Endothelial cell of umbilical vein (primary cell): ENCODE measurements around the gene TEX44. TPM values are rescaled to one million over a fixed set of nuclear protein-coding genes. Genes with fewer than 3 reads are reported as not detected.
"Not testable (repeated sequence)": the region's sequence is repeated elsewhere in the genome, so short reads cannot be mapped to it uniquely, and the experiment has no call there.

Experiments used
- BruUV-seq: library from RNA; stranded (reverse); fragments of 400-500 nt; replicated peaks from 2 replicates; lab custom pipeline; 2021; lab: Mats Ljungman, UMichigan
- CTCF ChIA-PET: fragments of 300-600, 350-600 bp; sonication (Branson Sonifier 250); formaldehyde crosslinking; loops from one replicate; lab custom pipeline; 2021; ENCODE audit warnings: antibody characterized with exemption, inconsistent platforms; lab: Charles Lee
- POLR2A ChIA-PET: fragments of 300-600, 350-600 bp; sonication (Branson Sonifier 250); formaldehyde crosslinking; loops from one replicate; lab custom pipeline; 2021; ENCODE audit warnings: antibody characterized with exemption, inconsistent platforms; lab: Charles Lee
- DNase-seq: peaks from one replicate; pipeline ENCODE4 v3.0.0-alpha.2; 2011; ENCODE audit warnings: low read depth, low spot score
- FAIRE-seq: peaks from 2 replicates; lab custom pipeline; 2011; peaks lifted over from hg19 to GRCh38; lab: Jason Lieb, UNC
- H2AFZ ChIP-seq: 2 replicates; pipeline ENCODE4 v1.6.0; 2012; ENCODE audit warnings: low read depth, low read length, control low read depth, inconsistent platforms
- H3K27ac ChIP-seq: 2 replicates; pipeline ENCODE4 v1.5.1; 2011; ENCODE audit warnings: low read depth, mild to moderate bottlenecking, control low read depth, low read length, moderate library complexity; ENCODE audit not compliant: insufficient read depth
- H3K27me3 ChIP-seq, 2 experiments: 2 replicates each; pipeline versions ENCODE4 v1.6.0 to v1.6.1; 2011; ENCODE audit warnings: low read length in 2 of 2, mixed read lengths in 1 of 2; ENCODE audit not compliant: control insufficient read depth in 2 of 2, insufficient read depth in 2 of 2
- H3K36me3 ChIP-seq, 2 experiments: 2 replicates in 1 of 2; 3 replicates in 1 of 2; pipeline ENCODE4 v1.5.1; 2011; ENCODE audit warnings: low read length in 2 of 2, mild to moderate bottlenecking in 1 of 2, moderate library complexity in 1 of 2; ENCODE audit not compliant: control insufficient read depth in 2 of 2, insufficient read depth in 2 of 2; ENCODE audit errors: extremely low read depth in 1 of 2
- H3K4me1 ChIP-seq: 3 replicates; pipeline ENCODE4 v1.5.1; 2011; ENCODE audit warnings: mild to moderate bottlenecking, low read length; ENCODE audit not compliant: control insufficient read depth, insufficient read depth; ENCODE audit errors: extremely low read depth
- H3K4me2 ChIP-seq: 2 replicates; pipeline ENCODE4 v1.6.1; 2011; ENCODE audit warnings: low read length, control low read depth, mixed read lengths; ENCODE audit not compliant: insufficient read depth
- H3K4me3 ChIP-seq, 3 experiments: fragments of 200-600 bp in 1 of 3; sonication (generic), shearing (Covaris generic) in 1 of 3; replicated peaks in 1 of 3; 2 replicates each; pipeline ENCODE4 v1.5.1; 2011 to 2016; ENCODE audit warnings: control low read depth in 3 of 3, low read length in 3 of 3, mild to moderate bottlenecking in 2 of 3, inconsistent platforms in 1 of 3, low read depth in 1 of 3, moderate library complexity in 1 of 3; ENCODE audit not compliant: insufficient read depth in 1 of 3
- H3K79me2 ChIP-seq: 2 replicates; pipeline ENCODE4 v1.6.0; 2012; ENCODE audit warnings: low read length, inconsistent platforms; ENCODE audit not compliant: control insufficient read depth, insufficient read depth
- H3K9ac ChIP-seq: replicated peaks from 2 replicates; pipeline ENCODE3; 2011; ENCODE audit warnings: low read length, control low read depth; ENCODE audit not compliant: insufficient read depth; ENCODE audit errors: extremely low read depth
- H3K9me1 ChIP-seq: replicated peaks from 3 replicates; pipeline ENCODE4 v1.6.0; 2011; ENCODE audit warnings: mild to moderate bottlenecking, low read length; ENCODE audit not compliant: control insufficient read depth, insufficient read depth; ENCODE audit errors: extremely low read depth
- H3K9me3 ChIP-seq: replicated peaks from 2 replicates; pipeline ENCODE4 v1.5.1; 2012; ENCODE audit warnings: low read length, inconsistent platforms; ENCODE audit not compliant: control insufficient read depth, insufficient read depth
- H4K20me1 ChIP-seq: replicated peaks from 2 replicates; pipeline ENCODE3; 2011; ENCODE audit warnings: mild to moderate bottlenecking, low read length; ENCODE audit not compliant: control insufficient read depth, insufficient read depth; ENCODE audit errors: extremely low read depth
- EZH2 ChIP-seq: IDR thresholded peaks from 2 replicates; pipeline ENCODE4 v1.6.1; 2012; ENCODE audit warnings: borderline replicate concordance, low read depth, mild to moderate bottlenecking, moderate library complexity, low read length, inconsistent platforms; ENCODE audit not compliant: severe bottlenecking
- FOS ChIP-seq: IDR thresholded peaks from 2 replicates; pipeline ENCODE4 v1.6.1; 2011; ENCODE audit warnings: mild to moderate bottlenecking, low read length, moderate library complexity, borderline replicate concordance; ENCODE audit not compliant: insufficient read depth
- GATA2 ChIP-seq: IDR thresholded peaks from 2 replicates; pipeline ENCODE4 v1.7.0; 2011; ENCODE audit warnings: low read depth, mild to moderate bottlenecking, moderate library complexity, mixed read lengths, low read length; ENCODE audit not compliant: insufficient read length, insufficient read depth
- JUN ChIP-seq: IDR thresholded peaks from 2 replicates; pipeline ENCODE4 v1.6.1; 2011; ENCODE audit warnings: borderline replicate concordance, low read depth; ENCODE audit not compliant: insufficient read length, insufficient read depth
- MYC ChIP-seq: IDR thresholded peaks from one replicate; pipeline ENCODE4 v1.6.1; 2011; ENCODE audit warnings: mild to moderate bottlenecking, low read depth, low read length
- POLR2A ChIP-seq: IDR thresholded peaks from 2 replicates; pipeline ENCODE4 v1.6.1; 2012; ENCODE audit warnings: low read depth, mild to moderate bottlenecking, control low read depth, low read length
- POLR2AphosphoS5 ChIP-seq: IDR thresholded peaks from 2 replicates; pipeline ENCODE4 v1.6.1; 2012; ENCODE audit warnings: low read depth, mild to moderate bottlenecking, control low read depth, low read length, moderate library complexity; ENCODE audit not compliant: insufficient read depth
- dilution Hi-C: fragments of 300-500 bp; cut with MboI; formaldehyde crosslinking; loops from one replicate; pipeline ENCODE4 v1.15.0; 2019; ENCODE audit warnings: low sequenced_read_pairs; ENCODE audit not compliant: extremely low pct_ligation_motif_present
- intact Hi-C: fragments of 100-400 bp; cut with micrococcal nuclease; formaldehyde crosslinking; loops from one replicate; pipeline ENCODE4 v1.10.0; 2022
- polyA plus RNA-seq, 4 experiments: library from polyadenylated mRNA; depleted of rRNA in 3 of 4; stranded (reverse) in 3 of 4; unstranded in 1 of 4; fragments of >200 nt; gene quantifications; 2 replicates each; pipeline versions ENCODE4 v1.2.1 to v1.2.3, GENCODE V29; 2011 to 2012; ENCODE audit warnings: missing spikeins in 1 of 4
- total RNA-seq: library from RNA; stranded (reverse); gene quantifications from 2 replicates; pipeline ENCODE4 v1.2.3, GENCODE V29; 2021
- TF ChIP-seq, protein P1 (sequence below): IDR thresholded peaks from 2 replicates; pipeline ENCODE4 v1.6.1; 2011; ENCODE audit not compliant: insufficient read depth, insufficient read length
- TF ChIP-seq, protein P2 (sequence below), 2 donors: IDR thresholded peaks; 1 replicate in 1 of 2; 2 replicates in 1 of 2; pipeline ENCODE4 v1.5.1; 2011; ENCODE audit warnings: low read length in 2 of 2, mild to moderate bottlenecking in 2 of 2, moderate library complexity in 2 of 2, control low read depth in 1 of 2, inconsistent platforms in 1 of 2, low read depth in 1 of 2; ENCODE audit not compliant: insufficient read depth in 1 of 2; ENCODE audit errors: extremely low read depth in 1 of 2

TEX44 gene
- total and polyA plus RNA-seq, 2 donors (not counting 3 experiments of a cell fraction or from before 2014, with no cell fraction given): not detected

DNA sequence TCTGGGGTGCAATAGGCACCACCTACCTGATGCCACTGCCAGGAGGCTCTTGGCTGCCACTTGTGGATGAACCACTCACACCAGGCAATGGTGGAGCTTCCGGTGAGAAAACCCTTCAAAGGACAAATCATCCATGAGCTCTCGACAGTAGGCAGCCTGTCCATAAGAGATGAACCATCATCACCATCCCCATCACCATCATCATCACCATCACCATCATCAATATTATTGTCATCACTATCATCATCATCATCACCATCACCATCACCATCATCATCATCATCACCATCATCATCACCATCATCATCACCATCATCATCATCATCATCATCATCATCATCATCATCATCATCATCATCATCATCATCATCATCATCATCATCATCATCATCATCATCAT is 14.0 kb upstream of the TEX44 start:
- H3K27me3 ChIP-seq, POLR2A ChIA-PET, H3K4me1 ChIP-seq, H3K36me3 ChIP-seq, H3K9ac ChIP-seq, H3K79me2 ChIP-seq, intact Hi-C loops, BruUV-seq, H3K4me2 ChIP-seq, DNase-seq, H4K20me1 ChIP-seq, H3K9me1 ChIP-seq, H2AFZ ChIP-seq, H3K27ac ChIP-seq, H3K9me3 ChIP-seq, dilution Hi-C loops, FAIRE-seq, H3K4me3 ChIP-seq: not testable (repeated sequence)
- CTCF ChIA-PET: interaction anchor here (0.8 to 1.6 kb wide), 3 partner anchors 9 to 23 kb away, joined by 3 to 11 read pairs (median 8); no protein-coding TSS in a partner anchor

DNA sequence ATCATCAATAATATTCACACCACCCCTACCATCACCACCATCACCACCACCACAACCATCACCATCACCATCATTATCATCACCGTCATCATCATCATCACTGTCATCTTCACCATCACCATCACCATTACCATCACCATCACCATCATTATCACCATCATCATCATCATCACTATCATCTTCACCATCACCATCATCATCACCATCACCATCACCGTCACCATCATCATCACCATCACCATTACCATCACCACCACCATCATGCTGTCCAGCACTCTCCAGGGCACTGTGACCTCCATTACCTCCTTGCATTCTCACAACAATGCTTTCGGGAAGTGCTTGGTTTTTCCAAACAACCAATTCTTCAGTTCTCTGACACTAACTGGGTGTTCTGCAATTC is 13.1 kb upstream of the TEX44 start:
- dilution Hi-C loops: no loop called here
- TF ChIP-seq JUN (no peak), EZH2 (no peak), GATA2 (no peak), POLR2A (no peak), MYC (no peak), POLR2AphosphoS5 (no peak), FOS (no peak)
- TF ChIP-seq, protein P1, sequence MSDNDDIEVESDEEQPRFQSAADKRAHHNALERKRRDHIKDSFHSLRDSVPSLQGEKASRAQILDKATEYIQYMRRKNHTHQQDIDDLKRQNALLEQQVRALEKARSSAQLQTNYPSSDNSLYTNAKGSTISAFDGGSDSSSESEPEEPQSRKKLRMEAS: no peak
- TF ChIP-seq, protein P2, sequence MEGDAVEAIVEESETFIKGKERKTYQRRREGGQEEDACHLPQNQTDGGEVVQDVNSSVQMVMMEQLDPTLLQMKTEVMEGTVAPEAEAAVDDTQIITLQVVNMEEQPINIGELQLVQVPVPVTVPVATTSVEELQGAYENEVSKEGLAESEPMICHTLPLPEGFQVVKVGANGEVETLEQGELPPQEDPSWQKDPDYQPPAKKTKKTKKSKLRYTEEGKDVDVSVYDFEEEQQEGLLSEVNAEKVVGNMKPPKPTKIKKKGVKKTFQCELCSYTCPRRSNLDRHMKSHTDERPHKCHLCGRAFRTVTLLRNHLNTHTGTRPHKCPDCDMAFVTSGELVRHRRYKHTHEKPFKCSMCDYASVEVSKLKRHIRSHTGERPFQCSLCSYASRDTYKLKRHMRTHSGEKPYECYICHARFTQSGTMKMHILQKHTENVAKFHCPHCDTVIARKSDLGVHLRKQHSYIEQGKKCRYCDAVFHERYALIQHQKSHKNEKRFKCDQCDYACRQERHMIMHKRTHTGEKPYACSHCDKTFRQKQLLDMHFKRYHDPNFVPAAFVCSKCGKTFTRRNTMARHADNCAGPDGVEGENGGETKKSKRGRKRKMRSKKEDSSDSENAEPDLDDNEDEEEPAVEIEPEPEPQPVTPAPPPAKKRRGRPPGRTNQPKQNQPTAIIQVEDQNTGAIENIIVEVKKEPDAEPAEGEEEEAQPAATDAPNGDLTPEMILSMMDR (IDR thresholded peaks at IDR 0.05; ENCODE audit: extremely low read depth in 1 of 2, insufficient read depth in 1 of 2, low read depth in 1 of 2, low read length in 2 of 2): no peak
- H3K27ac ChIP-seq: no peak overlapping the region
- no peak for FAIRE-seq
- no peak overlapping the region for H3K4me2 ChIP-seq
- intact Hi-C loops: no loop called here
- H3K27me3 ChIP-seq: no peaks in the 10 kb centered on the region
- H3K9me1 ChIP-seq: no peaks in the 10 kb centered on the region
- H4K20me1 ChIP-seq: no peaks in the 10 kb centered on the region
- CTCF ChIA-PET: no interaction called here
- H3K4me3 ChIP-seq: no peak overlapping the region
- DNase-seq: no peak
- BruUV-seq: no TSS peak
- no peaks in the 10 kb centered on the region for H3K36me3 ChIP-seq
- no peak overlapping the region for H2AFZ ChIP-seq
- H3K79me2 ChIP-seq: no peaks in the 10 kb centered on the region
- no peaks in the 10 kb centered on the region for H3K4me1 ChIP-seq
- no peaks in the 10 kb centered on the region for H3K9me3 ChIP-seq
- no peak overlapping the region for H3K9ac ChIP-seq
- POLR2A ChIA-PET: no interaction called here
